Body of pancreas (tissue), 4 donors: ENCODE measurements around the gene RFX8.

Experiments used
- CTCF ChIP-seq, 7 experiments: fragments of 450-650 bp in 4 of 7; fragments of 200-600 bp in 3 of 7; sonication (generic) in 3 of 7; IDR thresholded peaks; one replicate each; pipeline ENCODE4 v1.5.1; 2016 to 2019; ENCODE audit warnings: antibody characterized with exemption in 7 of 7
- POLR2A ChIP-seq, 3 donors: fragments of 450-650 bp; IDR thresholded peaks; one replicate each; pipeline ENCODE4 v1.6.1; 2016; ENCODE audit warnings: antibody characterized with exemption in 3 of 3, mild to moderate bottlenecking in 2 of 3

GRCh38 chr2:101431486-101431885 lies 43.4 kb downstream of the RFX8 start:
- TF ChIP-seq CTCF (IDR thresholded peaks at IDR 0.05) (no peak), POLR2A (IDR thresholded peaks at IDR 0.05) (no peak)
